Ectodermal cell (in vitro differentiated cells): ENCODE data around the gene NKX2-1. TPM values are rescaled to one million over a fixed set of nuclear protein-coding genes. Genes with fewer than 3 reads are reported as not detected.
"Not testable (repeated sequence)": the region's sequence is repeated elsewhere in the genome, so short reads cannot be mapped to it uniquely, and the experiment has no call there.

Source experiments
- H3K27ac ChIP-seq: 2 replicates; pipeline ENCODE4 v1.7.0; 2013; ENCODE audit warnings: mild to moderate bottlenecking, low read depth, low read length; ENCODE audit not compliant: insufficient read depth, poor library complexity, severe bottlenecking
- H3K27me3 ChIP-seq: 2 replicates; pipeline ENCODE4 v1.7.0; 2013; ENCODE audit warnings: mild to moderate bottlenecking, low read length; ENCODE audit not compliant: insufficient read depth, control insufficient read depth, poor library complexity, severe bottlenecking
- H3K36me3 ChIP-seq: one replicate; pipeline ENCODE4 v1.7.0; 2013; ENCODE audit warnings: low read length; ENCODE audit not compliant: control insufficient read depth, insufficient read depth
- H3K4me1 ChIP-seq: one replicate; pipeline ENCODE4 v1.7.0; 2013; ENCODE audit warnings: low read length; ENCODE audit not compliant: control insufficient read depth, insufficient read depth
- H3K4me3 ChIP-seq: 2 replicates; pipeline ENCODE4 v1.7.0; 2013; ENCODE audit warnings: low read depth, low read length, control low read depth; ENCODE audit not compliant: insufficient read depth
- H3K9me3 ChIP-seq: 2 replicates; pipeline ENCODE4 v1.7.0; 2013; ENCODE audit warnings: mild to moderate bottlenecking, low read length, moderate library complexity; ENCODE audit not compliant: control insufficient read depth
- WGBS, 2 experiments: methylation state at CpG; one replicate each; pipeline ENCODE4 v1.1.7; 2013; ENCODE audit warnings: missing lambda C conversion rate in 2 of 2; 5-methylcytosine and 5-hydroxymethylcytosine counted together
- polyA plus RNA-seq, 4 experiments: library from polyadenylated mRNA; stranded (reverse); fragments of 50-300 nt; gene quantifications; one replicate each; pipeline ENCODE4 v1.2.3, GENCODE V29; 2013

The NKX2-1 gene
- not detected for polyA plus RNA-seq (2013, experiment 1 of 4)
- not detected for polyA plus RNA-seq (2013, experiment 2 of 4)
- polyA plus RNA-seq (2013, experiment 3 of 4): not detected
- not detected for polyA plus RNA-seq (2013, experiment 4 of 4)

- WGBS, 2 experiments: 1% methylated on average over 48 to 49 of the region's 49 CpGs
- no peaks in the 10 kb centered on the region for H3K9me3 ChIP-seq
- H3K36me3 ChIP-seq: no peaks in the 10 kb centered on the region
- no peak within 1 kb of the TSS for H3K4me3 ChIP-seq
- H3K27ac ChIP-seq: no peak within 1 kb of the TSS
- H3K27me3 ChIP-seq: peaks cover 100% of the 10 kb centered on the region
- peaks cover 15% of the 10 kb centered on the region for H3K4me1 ChIP-seq
Observed at GRCh38 chr14:36519431-36520321, at the start of gene NKX2-1. Gene NKX2-1 (minus strand): TSS chr14:36520232. CDS start chr14:36520129, 103 bp downstream.

DNA sequence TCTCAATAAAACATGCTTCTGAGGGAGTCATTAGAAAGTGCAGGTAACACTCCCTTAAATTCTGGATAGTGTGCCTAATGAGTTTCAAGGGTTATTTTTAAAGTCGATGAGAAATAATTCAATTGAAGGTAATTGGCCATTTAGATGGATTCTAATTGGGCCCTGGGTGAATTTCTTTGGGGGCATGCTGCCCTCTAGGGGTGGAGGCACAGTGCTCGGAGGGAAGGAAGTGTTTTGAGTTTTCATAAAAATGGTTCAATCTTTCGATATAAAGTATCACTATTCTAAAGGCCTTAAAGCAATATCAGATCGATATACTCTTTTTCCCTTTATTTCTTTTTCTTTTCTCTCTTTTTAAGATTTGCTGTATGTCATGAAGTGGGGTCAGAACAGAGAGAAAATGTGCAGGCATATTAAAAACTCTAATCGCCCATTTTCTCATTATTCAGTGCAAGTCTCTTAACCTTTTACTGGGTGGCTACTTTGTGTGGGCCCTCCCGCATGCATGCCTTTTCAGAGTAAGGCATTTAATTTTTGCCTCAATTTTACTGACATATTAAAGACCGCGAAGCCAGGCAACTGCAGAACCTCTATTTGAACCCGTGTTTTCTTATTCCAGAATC, 36.9 kb upstream of the NKX2-1 start:
- Histone ChIP-seq H3K4me1 (no peaks in the 10 kb centered on the region), H3K4me3 (no peak overlapping the region), H3K27me3 (peaks cover 36% of the 10 kb centered on the region), H3K27ac (no peak overlapping the region), H3K36me3 (no peaks in the 10 kb centered on the region), H3K9me3 (no peaks in the 10 kb centered on the region)
- WGBS, 2 experiments: 70 to 82% methylated on average over 6 to 9 of the region's 9 CpGs

DNA sequence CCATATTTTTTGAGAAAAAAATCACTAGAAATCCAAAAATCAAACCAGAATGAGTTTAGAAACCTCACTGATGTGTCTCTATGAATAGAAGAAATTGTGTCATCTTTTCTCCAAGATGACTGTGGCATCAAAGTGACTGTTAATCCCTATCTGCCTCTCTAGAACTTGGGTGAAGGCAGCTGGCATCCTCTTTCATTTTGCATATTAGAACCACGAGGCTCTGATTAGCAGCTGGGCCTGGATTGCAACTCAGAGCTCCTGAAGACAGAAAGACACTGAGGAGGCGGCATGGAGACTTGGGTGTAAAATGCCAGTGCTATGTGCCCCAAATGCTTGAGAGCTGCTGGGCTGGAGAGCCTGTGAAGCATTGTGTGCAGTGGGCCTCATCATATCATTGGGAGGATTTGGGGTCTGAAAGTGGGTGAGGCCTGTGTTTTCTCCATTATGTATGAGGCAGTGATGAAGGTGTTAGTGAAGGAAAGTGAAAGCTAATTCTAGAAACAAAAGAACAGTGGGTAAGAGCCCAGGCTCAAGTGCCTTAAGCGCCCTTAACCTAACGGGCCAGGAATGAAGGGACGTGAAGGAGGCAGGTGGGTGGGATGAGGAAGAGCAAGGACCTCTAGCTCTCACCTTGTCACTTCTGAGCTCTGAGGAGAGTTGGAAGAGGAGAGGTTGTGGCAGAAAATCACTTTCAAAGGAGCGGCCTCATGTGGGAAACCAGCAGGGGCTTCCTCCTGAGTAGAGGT, 36.1 kb upstream of the NKX2-1 start:
- Histone ChIP-seq H3K4me1 (no peaks in the 10 kb centered on the region), H3K27ac (no peak overlapping the region), H3K4me3 (no peak overlapping the region), H3K9me3 (no peaks in the 10 kb centered on the region), H3K36me3 (no peaks in the 10 kb centered on the region), H3K27me3 (peaks cover 34% of the 10 kb centered on the region)
- WGBS, 2 experiments: 73 to 74% methylated on average over 6 of the region's 6 CpGs

GRCh38 chr14:36553656-36554260, 33.7 kb upstream of the NKX2-1 start:
- Histone ChIP-seq H3K4me1 (no peaks in the 10 kb centered on the region), H3K27me3 (peaks cover 19% of the 10 kb centered on the region), H3K9me3 (no peaks in the 10 kb centered on the region), H3K36me3 (no peaks in the 10 kb centered on the region), H3K4me3 (no peak overlapping the region), H3K27ac (no peak overlapping the region)
- 44 to 85% methylated on average over 2 to 4 of the region's 4 CpGs for WGBS, 2 experiments

GRCh38 chr14:36550899-36551298, 30.9 kb upstream of the NKX2-1 start:
- Histone ChIP-seq H3K4me1 (no peaks in the 10 kb centered on the region), H3K9me3 (no peaks in the 10 kb centered on the region), H3K4me3 (no peak overlapping the region), H3K27ac (no peak overlapping the region), H3K27me3 (peaks cover 11% of the 10 kb centered on the region), H3K36me3 (no peaks in the 10 kb centered on the region)
- WGBS, 2 experiments: 95% methylated on average over 1 of the region's 1 CpG; no CpG with 5 or more reads in 1 of the 2 experiments

GRCh38 chr14:36544280-36544679, 24.2 kb upstream of the NKX2-1 start:
- H3K4me1 ChIP-seq, H3K27ac ChIP-seq, H3K36me3 ChIP-seq, H3K4me3 ChIP-seq, H3K9me3 ChIP-seq: not testable (repeated sequence)
- peaks cover 17% of the 10 kb centered on the region for H3K27me3 ChIP-seq
- WGBS, 2 experiments: 95 to 98% methylated on average over 16 of the region's 16 CpGs

DNA sequence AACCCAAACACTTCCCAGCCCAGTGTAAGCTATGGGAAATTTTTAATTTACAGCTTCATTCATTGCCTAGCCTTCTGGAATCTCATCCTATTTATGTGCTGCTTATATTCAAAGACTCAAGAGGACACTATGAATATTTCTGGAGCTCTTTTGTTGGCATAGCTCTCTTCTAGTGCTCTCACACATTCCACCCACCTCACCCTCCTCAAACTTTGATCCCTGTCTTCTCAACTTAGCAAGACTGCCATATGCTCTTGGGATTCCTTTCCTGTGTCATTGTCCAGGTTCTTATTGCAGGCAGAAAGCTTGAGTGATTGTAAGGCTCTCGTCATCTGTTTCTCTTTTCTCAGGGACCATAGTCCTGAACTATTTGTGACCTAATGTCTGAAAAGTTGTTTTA, 18.0 kb upstream of the NKX2-1 start:
- WGBS, 2 experiments: 87 to 100% methylated on average over 1 of the region's 1 CpG
- Histone ChIP-seq H3K4me3 (no peak overlapping the region), H3K27ac (no peak overlapping the region), H3K4me1 (no peaks in the 10 kb centered on the region), H3K27me3 (peaks cover 58% of the 10 kb centered on the region), H3K9me3 (no peaks in the 10 kb centered on the region), H3K36me3 (no peaks in the 10 kb centered on the region)

GRCh38 chr14:36529062-36529461, 9.0 kb upstream of the NKX2-1 start:
- H3K36me3 ChIP-seq: no peaks in the 10 kb centered on the region
- H3K27me3 ChIP-seq: peaks cover 98% of the 10 kb centered on the region
- no peak overlapping the region for H3K4me3 ChIP-seq
- no peaks in the 10 kb centered on the region for H3K9me3 ChIP-seq
- no peak overlapping the region for H3K27ac ChIP-seq
- no peaks in the 10 kb centered on the region for H3K4me1 ChIP-seq

GRCh38 chr14:36525746-36526099, 5.7 kb upstream of the NKX2-1 start:
- 15 to 18% methylated on average over 10 of the region's 10 CpGs for WGBS, 2 experiments
- no peaks in the 10 kb centered on the region for H3K9me3 ChIP-seq
- H3K36me3 ChIP-seq: no peaks in the 10 kb centered on the region
- H3K4me1 ChIP-seq: peaks cover 3% of the 10 kb centered on the region
- peaks cover 100% of the 10 kb centered on the region for H3K27me3 ChIP-seq
- H3K4me3 ChIP-seq: no peak overlapping the region
- H3K27ac ChIP-seq: no peak overlapping the region
